HG02938 (cell line): ENCODE data around the gene SEZ6.

Experiments
- ATAC-seq: cut with Tn5 transposase; IDR thresholded peaks from one replicate; pipeline ENCODE4 v1.9.1; 2021; ENCODE audit warnings: mild to moderate bottlenecking, moderate library complexity; ENCODE audit not compliant: unreplicated experiment

Gene SEZ6

DNA sequence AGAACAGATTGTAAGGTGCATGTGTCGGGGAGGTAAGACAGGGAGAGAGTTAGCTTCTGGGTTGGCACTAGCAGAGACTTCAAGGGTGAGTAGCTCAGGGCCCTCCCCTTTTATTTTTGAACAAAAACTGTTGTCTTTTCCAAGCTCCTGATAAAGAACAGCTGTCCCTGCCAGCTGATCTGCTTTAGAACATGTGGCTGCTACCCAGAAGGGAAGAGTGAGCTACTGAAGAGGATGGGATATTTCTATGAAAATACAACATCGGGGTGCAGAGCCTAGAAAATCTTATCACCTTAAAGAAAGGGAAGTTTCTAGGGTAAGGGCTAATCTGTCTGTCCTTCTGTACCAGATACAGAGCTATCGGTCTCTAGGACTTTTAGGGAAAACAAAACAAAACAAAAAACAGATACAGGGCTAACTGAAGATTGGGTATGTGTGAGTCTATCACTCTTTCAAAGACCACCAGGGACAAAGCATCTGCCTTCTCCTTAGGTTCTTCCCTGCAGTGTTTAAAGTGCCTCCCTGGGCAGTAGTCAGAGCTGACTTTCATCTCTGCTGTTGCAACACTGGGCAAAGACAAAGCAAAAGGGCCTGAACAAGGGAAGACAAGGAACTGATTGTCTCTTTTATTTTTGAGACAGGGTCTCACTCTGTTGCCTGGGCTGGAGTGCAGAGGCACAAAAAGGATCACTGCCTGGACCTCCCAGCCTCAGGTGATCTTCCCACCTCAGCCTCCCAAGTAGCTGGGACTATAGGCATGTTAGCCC is 97.9 kb downstream of the SEZ6 start:
- no peak for ATAC-seq

DNA sequence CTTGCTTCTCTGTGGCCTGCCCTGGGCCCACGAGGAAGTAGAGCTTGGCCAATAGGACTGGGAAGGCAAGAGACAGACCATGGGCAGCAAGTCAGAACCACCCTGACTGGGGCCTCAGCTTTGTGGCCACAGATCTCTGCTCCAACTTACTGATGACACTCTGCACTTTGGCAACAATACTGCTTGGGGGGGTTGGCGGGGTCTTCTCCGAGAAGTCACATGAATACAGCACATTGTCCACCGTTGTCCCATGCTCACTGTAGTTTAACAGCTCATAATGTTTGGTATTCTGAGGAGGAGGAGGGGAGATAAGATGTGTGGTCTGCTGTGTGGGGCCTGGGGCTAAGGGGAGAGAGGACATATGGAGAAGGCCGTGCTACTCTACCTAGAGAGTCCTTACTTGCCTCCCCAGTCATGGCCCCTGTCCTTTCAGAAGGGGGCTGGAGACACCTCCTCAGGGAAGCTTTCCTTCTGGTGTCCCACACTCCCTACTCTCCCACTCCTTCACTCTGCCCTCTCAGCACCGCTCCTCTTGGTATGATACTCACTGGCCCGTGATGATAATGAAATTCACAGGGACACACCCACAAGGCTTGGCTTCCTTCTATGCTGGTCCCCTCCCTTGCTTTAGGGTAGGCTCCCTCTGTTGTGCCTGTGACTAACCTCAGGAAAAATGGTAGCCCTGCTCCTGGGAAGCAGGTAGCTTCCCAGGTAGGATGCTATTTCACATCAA is 99.0 kb downstream of the SEZ6 start:
- no peak for ATAC-seq

GRCh38 chr17:28906276-28906675 is 99.6 kb downstream of the SEZ6 start:
- ATAC-seq = no peak
